Common myeloid progenitor, CD34-positive (primary cell): ENCODE results near the gene RAD51D.
A peak's percentile ranks its signal among the peaks of the same experiment; 100 is the strongest.
"Not testable (repeated sequence)": the region's sequence is repeated elsewhere in the genome, so short reads cannot be mapped to it uniquely, and the experiment has no call there.

Source experiments
- CTCF ChIA-PET: fragments of 350-600 bp; sonication (Branson Sonifier 250); formaldehyde crosslinking; loops from one replicate; lab custom pipeline; 2021; ENCODE audit warnings: antibody characterized with exemption; lab: Charles Lee
- POLR2A ChIA-PET: fragments of 350-600 bp; sonication (Branson Sonifier 250); formaldehyde crosslinking; loops from one replicate; lab custom pipeline; 2021; ENCODE audit warnings: antibody characterized with exemption; lab: Charles Lee
- DNase-seq, 3 donors: peaks; one replicate each; pipeline versions ENCODE4 v3.0.0 to v3.0.0-alpha.2; 2013
- H3K27ac ChIP-seq, 2 experiments: 1 replicate in 1 of 2; 2 replicates in 1 of 2; pipeline ENCODE4 v1.7.0; 2013; ENCODE audit warnings: inconsistent platforms in 2 of 2, low read length in 2 of 2, mild to moderate bottlenecking in 2 of 2, low read depth in 1 of 2, moderate library complexity in 1 of 2; ENCODE audit not compliant: severe bottlenecking in 2 of 2, insufficient read depth in 1 of 2, poor library complexity in 1 of 2
- H3K27me3 ChIP-seq, 5 experiments: replicated peaks in 2 of 5; 1 replicate in 3 of 5; 2 replicates in 2 of 5; pipeline versions ENCODE4 v1.6.1 to v1.7.0; 2013; ENCODE audit warnings: low read length in 4 of 5, mild to moderate bottlenecking in 2 of 5, moderate library complexity in 2 of 5, inconsistent platforms in 1 of 5; ENCODE audit not compliant: insufficient read depth in 5 of 5, control insufficient read depth in 4 of 5
- H3K36me3 ChIP-seq, 4 experiments: 1 replicate in 2 of 4; 2 replicates in 2 of 4; pipeline versions ENCODE4 v1.6.1 to v1.7.0; 2013; ENCODE audit warnings: low read length in 3 of 4, control low read depth in 1 of 4, mild to moderate bottlenecking in 1 of 4; ENCODE audit not compliant: control insufficient read depth in 4 of 4, insufficient read depth in 4 of 4
- H3K4me1 ChIP-seq, 4 experiments: 1 replicate in 3 of 4; 2 replicates in 1 of 4; pipeline versions ENCODE4 v1.6.1 to v1.7.1; 2013; ENCODE audit warnings: low read length in 3 of 4, mild to moderate bottlenecking in 3 of 4, control low read depth in 1 of 4, inconsistent platforms in 1 of 4, moderate library complexity in 1 of 4; ENCODE audit not compliant: control insufficient read depth in 4 of 4, insufficient read depth in 4 of 4; ENCODE audit errors: control extremely low read depth in 1 of 4
- H3K4me3 ChIP-seq, 7 experiments: 1 replicate in 4 of 7; 2 replicates in 3 of 7; pipeline versions ENCODE4 v1.5.1 to v1.7.0; 2013; ENCODE audit warnings: mild to moderate bottlenecking in 7 of 7, low read length in 6 of 7, moderate library complexity in 6 of 7, inconsistent platforms in 2 of 7, low read depth in 2 of 7, control low read depth in 1 of 7; ENCODE audit not compliant: insufficient read depth in 4 of 7, control insufficient read depth in 1 of 7; ENCODE audit errors: extremely low read depth in 1 of 7
- H3K9me3 ChIP-seq, 5 experiments: 1 replicate in 4 of 5; 2 replicates in 1 of 5; pipeline versions ENCODE4 v1.6.1 to v1.7.1; 2013; ENCODE audit warnings: low read length in 4 of 5, mild to moderate bottlenecking in 2 of 5, inconsistent platforms in 1 of 5, low read depth in 1 of 5, moderate library complexity in 1 of 5; ENCODE audit not compliant: control insufficient read depth in 4 of 5, insufficient read depth in 2 of 5; ENCODE audit errors: control extremely low read depth in 1 of 5
- WGBS: methylation state at CpG from one replicate; pipeline ENCODE4 v1.1.5; 2013; ENCODE audit not compliant: insufficient coverage; 5-methylcytosine and 5-hydroxymethylcytosine counted together

RAD51D gene

DNA sequence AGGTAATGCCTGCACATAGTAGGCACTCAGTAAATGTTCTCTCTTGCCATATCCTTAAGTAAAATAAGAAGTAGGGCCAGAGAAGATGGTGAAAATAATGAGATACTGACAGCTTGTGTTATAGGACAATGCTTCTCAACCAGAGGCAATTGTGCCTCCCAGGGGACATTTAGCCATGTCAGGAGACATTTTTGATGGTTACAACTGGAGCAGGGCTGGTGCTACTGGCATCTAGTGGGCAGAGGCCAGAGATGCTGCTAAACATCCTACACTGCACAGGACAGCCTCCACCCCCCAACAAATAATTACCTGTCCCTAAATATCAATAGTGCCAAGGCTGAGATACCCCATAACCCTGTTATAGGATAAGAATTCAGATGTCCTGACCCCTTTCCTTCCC is 1.7 kb downstream of the RAD51D start:
- POLR2A ChIA-PET: interaction anchor here (1.0 kb wide), 1 partner anchor 30 kb away, joined by 3 read pairs; no protein-coding TSS in a partner anchor
- H3K4me1 ChIP-seq: peaks cover 0 to 19% (median 16%) of the 10 kb centered on the region in 4 experiments
- H3K4me3 ChIP-seq: peak overlapping the region in 2 of 7 experiments; percentile 87 to 94
- H3K9me3 ChIP-seq: no peaks in the 10 kb centered on the region
- CTCF ChIA-PET: interaction anchor here (0.7 to 11.0 kb wide), 11 partner anchors 9 to 128 kb away, joined by 3 to 156 read pairs (median 4); no protein-coding TSS in a partner anchor
- DNase-seq: peak; percentile 19 to 47 (median 41)
- no peak overlapping the region for H3K27ac ChIP-seq
- peaks cover 3 to 16% (median 11%) of the 10 kb centered on the region in 4 experiments for H3K36me3 ChIP-seq
- H3K27me3 ChIP-seq: no peaks in the 10 kb centered on the region

DNA sequence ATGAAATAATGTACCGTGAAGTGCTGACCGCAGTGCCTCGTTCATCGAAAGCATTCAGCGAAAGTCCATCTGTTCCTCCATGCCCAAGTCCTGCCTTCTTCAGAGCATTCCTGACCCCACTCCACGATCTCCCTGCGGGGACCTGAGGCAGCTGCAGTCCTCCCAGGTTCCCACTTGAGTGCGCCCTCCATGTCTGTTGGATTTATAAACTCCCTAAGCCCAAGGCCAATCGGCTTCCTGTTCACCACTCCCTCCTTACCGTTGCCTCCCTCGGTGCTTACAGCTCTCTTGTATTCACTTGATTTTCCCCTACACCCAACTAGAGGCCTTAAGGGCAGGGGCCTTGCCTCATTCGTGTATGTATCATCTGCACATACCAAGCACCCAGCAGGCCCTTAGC is 2.8 kb downstream of the RAD51D start:
- WGBS: 97% methylated on average over 9 of the region's 12 CpGs
- H3K4me3 ChIP-seq: no peak overlapping the region

DNA sequence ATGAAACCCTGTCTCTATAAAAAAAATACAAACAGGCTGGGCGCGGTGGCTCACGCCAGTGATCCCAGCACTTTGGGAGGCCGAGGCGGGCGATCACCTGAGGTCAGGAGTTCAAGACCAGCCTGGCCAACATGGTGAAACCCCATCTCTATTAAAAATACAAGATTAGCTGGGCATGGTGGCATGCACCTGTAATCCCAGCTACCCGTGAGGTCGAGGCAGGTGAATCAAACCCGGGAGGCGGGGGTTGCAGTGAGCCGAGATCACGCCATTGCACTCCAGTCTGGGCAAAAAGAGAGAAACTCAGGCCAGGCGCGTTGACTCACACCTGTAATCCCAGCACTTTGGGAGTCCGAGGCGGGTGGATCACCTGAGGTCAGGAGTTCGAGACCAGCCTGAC is 8.9 kb downstream of the RAD51D start:
- DNase-seq, H3K4me1 ChIP-seq, H3K27ac ChIP-seq, H3K4me3 ChIP-seq, H3K9me3 ChIP-seq, POLR2A ChIA-PET, H3K27me3 ChIP-seq: not testable (repeated sequence)
- over 99% methylated on average over 11 of the region's 17 CpGs for whole genome bisulfite sequencing
- CTCF ChIA-PET: interaction anchor here (1.0 kb wide), 1 partner anchor 21 kb away, joined by 4 read pairs; no protein-coding TSS in a partner anchor
- H3K36me3 ChIP-seq: peaks cover 11 to 30% (median 14%) of the 10 kb centered on the region in 4 experiments

More for the DNA sequence above, 2.8 kb downstream of the RAD51D start:
- H3K27ac ChIP-seq: no peak overlapping the region
- CTCF ChIA-PET: interaction anchor here (1.1 to 11.0 kb wide), 4 partner anchors 11 to 118 kb away, joined by 3 to 156 read pairs (median 14); no protein-coding TSS in a partner anchor
- H3K27me3 ChIP-seq: no peaks in the 10 kb centered on the region
- DNase-seq: no peak
- no peaks in the 10 kb centered on the region for H3K9me3 ChIP-seq
- peaks cover 5 to 21% (median 11%) of the 10 kb centered on the region in 4 experiments for H3K36me3 ChIP-seq
- POLR2A ChIA-PET: no interaction called here
- H3K4me1 ChIP-seq: peaks cover 0 to 19% (median 16%) of the 10 kb centered on the region in 4 experiments

DNA sequence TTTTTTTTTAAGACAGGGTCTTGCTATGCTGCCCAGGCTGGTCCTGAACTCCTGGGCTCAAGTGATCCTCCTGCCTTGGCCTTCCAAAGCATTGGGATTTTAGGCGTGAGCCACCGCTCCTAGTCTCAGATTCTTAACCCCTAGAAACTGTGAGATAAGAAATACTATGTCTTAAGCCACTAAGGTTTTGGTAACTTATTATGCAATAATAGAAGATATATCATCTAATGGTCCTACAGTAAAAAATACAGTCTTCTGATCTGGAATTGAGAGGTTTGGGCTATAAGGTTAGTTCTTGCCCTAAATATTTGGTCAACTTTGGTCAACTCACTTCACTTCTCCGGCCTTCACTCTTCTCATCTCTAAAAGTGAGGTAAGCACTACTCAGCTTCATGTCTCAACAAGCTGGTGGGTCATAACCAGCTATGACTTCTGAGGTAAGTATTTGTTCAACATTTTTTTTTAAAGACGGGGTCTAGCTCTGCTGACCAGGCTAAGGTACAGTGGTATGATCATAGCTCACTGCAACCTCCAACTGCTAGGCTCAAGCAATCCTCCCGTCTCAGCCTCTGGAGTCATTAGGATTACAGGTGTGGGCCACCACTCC is 14.7 kb downstream of the RAD51D start:
- H3K27me3 ChIP-seq: no peaks in the 10 kb centered on the region
- no peak overlapping the region for H3K27ac ChIP-seq
- no peaks in the 10 kb centered on the region for H3K4me1 ChIP-seq
- H3K4me3 ChIP-seq: no peak overlapping the region
- DNase-seq: no peak
- WGBS: 89% methylated on average over 1 of the region's 5 CpGs
- H3K36me3 ChIP-seq: peaks cover 8 to 59% (median 44%) of the 10 kb centered on the region in 4 experiments
- POLR2A ChIA-PET: no interaction called here
- CTCF ChIA-PET: interaction anchor here (1.2 to 1.8 kb wide), 3 partner anchors 10 to 15 kb away, joined by 4 to 6 read pairs (median 6); no protein-coding TSS in a partner anchor
- peaks cover 0 to 6% (median 0%) of the 10 kb centered on the region in 5 experiments for H3K9me3 ChIP-seq

DNA sequence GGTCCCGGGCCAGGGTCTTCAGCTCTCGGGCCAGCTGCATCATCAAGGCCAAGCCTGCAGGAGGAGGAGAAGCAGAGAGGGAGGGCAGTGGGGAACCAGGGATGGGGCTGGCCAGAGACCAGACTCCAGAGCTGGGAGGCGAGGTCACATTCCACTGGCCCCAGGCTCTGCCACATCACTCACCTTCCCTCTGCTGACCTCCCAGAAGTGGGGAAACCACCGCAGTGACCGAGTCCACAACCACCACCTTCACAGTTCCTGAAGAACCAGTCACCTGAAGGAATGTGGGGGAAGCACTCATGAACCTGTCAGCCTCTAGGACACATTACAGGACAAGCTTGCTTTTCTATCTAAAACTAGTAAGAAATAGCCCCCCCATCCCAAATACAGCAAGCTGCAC is 16.4 kb downstream of the RAD51D start:
- no peak for DNase-seq
- peaks cover 0 to 6% (median 0%) of the 10 kb centered on the region in 5 experiments for H3K9me3 ChIP-seq
- H3K27me3 ChIP-seq: no peaks in the 10 kb centered on the region
- no peaks in the 10 kb centered on the region for H3K4me1 ChIP-seq
- H3K4me3 ChIP-seq: no peak overlapping the region
- ChIA-PET POLR2A (no interaction called here), CTCF (interaction anchor here (0.8 to 2.6 kb wide), 8 partner anchors 10 to 106 kb away, joined by 3 to 6 read pairs (median 3); no protein-coding TSS in a partner anchor)
- whole genome bisulfite sequencing: 100% methylated on average over 4 of the region's 5 CpGs
- peaks cover 8 to 73% (median 55%) of the 10 kb centered on the region in 4 experiments for H3K36me3 ChIP-seq
- H3K27ac ChIP-seq: no peak overlapping the region

DNA sequence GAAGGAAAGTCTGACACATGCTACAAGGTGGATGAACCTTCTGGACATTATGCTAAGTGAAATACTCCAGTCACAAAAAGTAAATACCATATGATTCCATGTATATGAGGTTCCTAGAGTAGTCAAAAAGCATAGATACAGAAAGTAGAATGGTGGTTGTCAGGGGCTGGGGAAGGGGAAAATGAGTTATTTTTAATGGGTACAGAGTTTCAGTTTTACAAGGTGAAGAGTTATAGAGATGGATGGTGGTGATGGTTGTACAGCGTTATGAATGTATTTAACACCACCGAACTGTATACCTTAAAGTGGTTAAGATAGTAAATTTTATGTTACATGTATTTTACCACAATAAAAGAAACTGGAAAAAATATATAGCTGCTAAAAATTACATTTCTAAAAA is 17.9 kb downstream of the RAD51D start:
- CTCF ChIA-PET: interaction anchor here (2.6 kb wide), 1 partner anchor 102 kb away, joined by 6 read pairs; no protein-coding TSS in a partner anchor
- POLR2A ChIA-PET: no interaction called here

DNA sequence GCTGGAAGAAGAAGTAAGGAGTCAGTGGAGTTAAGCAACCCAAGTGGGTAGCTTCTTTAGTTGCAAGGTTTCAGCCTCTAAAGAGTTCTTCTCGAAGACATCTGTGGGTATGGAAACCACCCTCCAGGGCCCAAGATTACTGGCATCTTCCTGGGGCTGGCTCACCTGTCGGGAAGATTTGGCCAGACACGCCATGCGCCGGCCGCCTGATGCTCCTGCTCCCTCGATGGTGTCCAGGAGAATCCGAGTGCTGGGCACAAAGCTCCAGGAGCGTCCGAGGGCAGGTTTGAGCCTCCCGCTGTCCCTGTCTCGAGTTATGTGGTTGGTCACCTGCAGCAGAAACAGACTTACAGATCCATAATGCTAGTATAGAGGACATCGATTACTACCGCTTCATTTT is 18.6 kb downstream of the RAD51D start:
- H3K27ac ChIP-seq: no peak overlapping the region
- H3K4me3 ChIP-seq: no peak overlapping the region
- no peaks in the 10 kb centered on the region for H3K27me3 ChIP-seq
- no peaks in the 10 kb centered on the region for H3K4me1 ChIP-seq
- peaks cover 0 to 5% (median 0%) of the 10 kb centered on the region in 5 experiments for H3K9me3 ChIP-seq
- ChIA-PET POLR2A (no interaction called here), CTCF (interaction anchor here (1.4 kb wide), 1 partner anchor 11 kb away, joined by 5 read pairs; no protein-coding TSS in a partner anchor)
- WGBS: 95% methylated on average over 12 of the region's 14 CpGs
- H3K36me3 ChIP-seq: peaks cover 7 to 66% (median 49%) of the 10 kb centered on the region in 4 experiments
- DNase-seq: no peak

More for the DNA sequence above, 17.9 kb downstream of the RAD51D start:
- H3K27ac ChIP-seq: no peak overlapping the region
- H3K36me3 ChIP-seq: peaks cover 11 to 70% (median 56%) of the 10 kb centered on the region in 4 experiments
- no CpG with 5 or more reads among the region's 2 CpGs for WGBS
- H3K27me3 ChIP-seq: no peaks in the 10 kb centered on the region
- DNase-seq: no peak
- H3K4me3 ChIP-seq: no peak overlapping the region
- no peaks in the 10 kb centered on the region for H3K4me1 ChIP-seq
- peaks cover 0 to 6% (median 0%) of the 10 kb centered on the region in 5 experiments for H3K9me3 ChIP-seq
